Esophagus (tissue), 2 donors: ENCODE measurements around the gene SLC19A1. TPM values are rescaled to one million over a fixed set of nuclear protein-coding genes. Genes with fewer than 3 reads are reported as not detected.

Source experiments
- H3K27ac ChIP-seq, 2 donors: one replicate each; pipeline ENCODE4 v1.5.1; 2013; ENCODE audit warnings: low read depth in 2 of 2, mild to moderate bottlenecking in 2 of 2, inconsistent platforms in 1 of 2, low read length in 1 of 2, moderate library complexity in 1 of 2
- H3K27me3 ChIP-seq, 2 donors: one replicate each; pipeline ENCODE4 v1.6.1; 2013; ENCODE audit warnings: low read length in 2 of 2, control low read depth in 1 of 2, mild to moderate bottlenecking in 1 of 2; ENCODE audit not compliant: insufficient read depth in 2 of 2, control insufficient read depth in 1 of 2
- H3K36me3 ChIP-seq, 2 donors: one replicate each; pipeline ENCODE4 v1.6.1; 2013; ENCODE audit warnings: low read length in 1 of 2; ENCODE audit not compliant: control insufficient read depth in 2 of 2, insufficient read depth in 2 of 2
- H3K4me1 ChIP-seq, 2 donors: one replicate each; pipeline ENCODE4 v1.6.1; 2013; ENCODE audit warnings: low read length in 1 of 2; ENCODE audit not compliant: control insufficient read depth in 2 of 2, insufficient read depth in 2 of 2
- H3K4me3 ChIP-seq, 2 donors: one replicate each; pipeline ENCODE4 v1.5.1; 2013; ENCODE audit warnings: low read length in 2 of 2, mild to moderate bottlenecking in 2 of 2, low read depth in 1 of 2, moderate library complexity in 1 of 2
- H3K9me3 ChIP-seq, 2 donors: one replicate each; pipeline ENCODE4 v1.6.1; 2013; ENCODE audit warnings: mild to moderate bottlenecking in 2 of 2, low read depth in 1 of 2, low read length in 1 of 2, moderate library complexity in 1 of 2; ENCODE audit not compliant: control insufficient read depth in 2 of 2, insufficient read depth in 1 of 2
- WGBS, 2 donors: extraction: QIAGEN DNeasy Blood & Tissue Kit; methylation state at CpG; one replicate each; pipeline ENCODE4 v1.1.7; 2013; 5-methylcytosine and 5-hydroxymethylcytosine counted together
- polyA plus RNA-seq, 2 donors: library from polyadenylated mRNA; stranded (reverse); fragments of 200-250 nt; gene quantifications; one replicate each; pipeline ENCODE4 v1.2.3, GENCODE V29; 2013
- donor health status: healthy with polysubstance abuse.
- donor health status: Bipolar disorder and iron deficiency.

SLC19A1 gene
- polyA plus RNA-seq, 2 donors = 3.1 to 3.5 TPM

DNA sequence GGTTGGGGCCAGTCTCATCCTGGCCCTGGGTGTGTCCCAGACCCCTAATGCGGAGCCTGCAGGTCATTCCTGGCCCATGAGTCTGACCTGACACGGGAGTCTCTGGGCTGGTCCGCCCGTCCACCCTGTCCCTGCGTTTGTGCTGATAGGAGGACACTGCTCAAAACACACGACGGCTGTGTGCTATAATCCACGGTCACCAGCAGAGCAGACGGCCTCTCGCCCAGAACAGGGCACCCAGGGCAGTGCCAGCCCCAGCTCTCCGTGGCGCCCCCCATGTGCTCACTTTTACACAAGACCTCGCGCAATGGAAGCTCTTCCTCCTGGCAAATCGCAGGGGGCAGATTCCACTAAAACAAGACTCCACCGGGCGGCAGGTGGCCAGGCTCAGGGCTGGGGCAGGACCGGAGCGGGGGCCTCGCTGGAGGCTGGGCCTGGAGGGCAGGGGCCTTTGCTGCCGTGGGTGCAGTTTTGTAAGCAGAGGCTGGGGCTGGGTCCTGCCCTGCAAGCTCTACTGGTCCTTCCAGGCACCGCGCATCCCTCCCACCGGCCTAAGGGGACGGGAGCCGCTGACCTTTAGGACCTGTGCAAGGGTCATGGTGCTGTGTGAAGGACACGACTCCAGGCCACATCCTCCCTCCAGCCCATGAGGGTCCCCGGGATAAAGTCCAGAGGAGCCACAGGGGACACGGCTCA, 10.6 kb upstream of the SLC19A1 start:
- Histone ChIP-seq H3K9me3 (peaks cover 0 to 2% of the 10 kb centered on the region in 2 donors), H3K27me3 (no peaks in the 10 kb centered on the region), H3K4me1 (peaks cover 2 to 7% of the 10 kb centered on the region in 2 donors), H3K4me3 (no peak overlapping the region), H3K36me3 (no peaks in the 10 kb centered on the region), H3K27ac (no peak overlapping the region)
- 73 to 84% methylated on average over 29 of the region's 29 CpGs for WGBS, 2 donors

GRCh38 chr21:45551783-45552695, 9.8 kb upstream of the SLC19A1 start:
- no peaks in the 10 kb centered on the region for H3K27me3 ChIP-seq
- WGBS, 2 donors = 89% methylated on average over 35 of the region's 35 CpGs
- peak overlapping the region in 1 of 2 donors; percentile 15 for H3K27ac ChIP-seq
- no peak overlapping the region for H3K4me3 ChIP-seq
- H3K4me1 ChIP-seq = peaks cover 2 to 7% of the 10 kb centered on the region in 2 donors
- H3K36me3 ChIP-seq = no peaks in the 10 kb centered on the region
- H3K9me3 ChIP-seq = peaks cover 0 to 2% of the 10 kb centered on the region in 2 donors

DNA sequence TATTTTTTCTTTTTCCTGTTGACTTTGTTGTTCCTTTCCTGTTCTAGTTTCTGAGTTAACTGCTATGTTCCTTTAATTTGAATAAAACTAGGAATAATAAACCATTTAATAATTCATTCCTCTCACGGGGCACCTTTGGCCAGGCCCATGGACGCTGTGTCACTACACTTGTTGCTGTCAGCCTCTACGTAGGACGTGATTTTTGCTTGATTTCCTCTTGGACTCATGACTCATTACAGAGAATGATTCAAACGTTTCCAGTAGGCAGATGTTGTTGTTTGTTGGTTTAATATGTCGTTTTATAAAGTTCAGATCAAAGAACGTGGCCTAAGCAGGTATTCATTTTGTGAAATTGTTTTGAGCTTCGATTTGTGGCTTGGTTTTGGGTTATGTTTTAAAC, 9.1 kb upstream of the SLC19A1 start:
- Histone ChIP-seq H3K4me3 (no peak overlapping the region), H3K9me3 (peaks cover 0 to 2% of the 10 kb centered on the region in 2 donors), H3K27ac (no peak overlapping the region), H3K4me1 (peaks cover 2 to 7% of the 10 kb centered on the region in 2 donors), H3K36me3 (no peaks in the 10 kb centered on the region), H3K27me3 (no peaks in the 10 kb centered on the region)
- 35 to 43% methylated on average over 8 of the region's 8 CpGs for WGBS, 2 donors

DNA sequence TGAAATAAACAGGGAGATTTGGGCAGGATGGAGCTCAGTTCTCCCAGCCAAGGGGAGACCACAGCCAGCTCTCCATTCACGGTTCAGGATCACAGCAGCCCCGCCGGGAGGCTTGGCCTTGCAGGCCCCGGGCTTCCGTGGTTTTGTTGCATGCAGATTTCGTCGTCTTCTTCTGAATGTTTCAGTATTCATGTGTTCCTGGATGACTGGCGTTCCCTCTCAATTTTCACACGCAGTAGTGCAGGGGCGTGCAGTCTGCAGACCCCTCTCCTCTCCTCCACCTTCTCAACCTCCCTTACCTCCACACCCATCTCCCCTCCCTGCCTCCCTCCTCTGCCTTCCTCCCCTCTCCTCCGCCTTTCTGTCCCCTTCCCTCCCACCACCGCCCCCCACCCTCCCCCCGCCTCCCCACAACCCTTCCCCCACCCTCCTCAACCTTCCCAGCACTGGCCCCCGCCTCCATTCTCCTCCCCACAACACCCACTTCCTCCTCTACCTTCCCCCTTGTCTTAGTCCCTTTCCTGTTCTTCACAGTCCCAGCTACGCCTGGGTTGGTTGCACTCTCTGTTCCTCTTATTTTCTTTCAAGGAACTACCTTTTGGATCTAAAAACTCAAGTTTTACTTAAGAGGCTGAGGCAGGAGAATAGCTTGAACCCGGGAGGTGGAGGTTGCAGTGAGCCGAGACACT, 8.4 kb upstream of the SLC19A1 start:
- 43 to 52% methylated on average over 17 of the region's 17 CpGs for WGBS, 2 donors
- Histone ChIP-seq H3K27me3 (no peaks in the 10 kb centered on the region), H3K4me1 (peaks cover 2 to 5% of the 10 kb centered on the region in 2 donors), H3K9me3 (peaks cover 0 to 2% of the 10 kb centered on the region in 2 donors), H3K27ac (no peak overlapping the region), H3K36me3 (no peaks in the 10 kb centered on the region), H3K4me3 (no peak overlapping the region)

- H3K9me3 ChIP-seq = peaks cover 0 to 2% of the 10 kb centered on the region in 2 donors
- 66 to 72% methylated on average over 12 to 15 of the region's 15 CpGs for WGBS, 2 donors
- H3K27ac ChIP-seq = no peak overlapping the region
- H3K4me3 ChIP-seq = no peak overlapping the region
- peaks cover 2 to 4% of the 10 kb centered on the region in 2 donors for H3K4me1 ChIP-seq
- no peaks in the 10 kb centered on the region for H3K36me3 ChIP-seq
- no peaks in the 10 kb centered on the region for H3K27me3 ChIP-seq
Measured at GRCh38 chr21:45549626-45550463, 7.6 kb upstream of the SLC19A1 start.

DNA sequence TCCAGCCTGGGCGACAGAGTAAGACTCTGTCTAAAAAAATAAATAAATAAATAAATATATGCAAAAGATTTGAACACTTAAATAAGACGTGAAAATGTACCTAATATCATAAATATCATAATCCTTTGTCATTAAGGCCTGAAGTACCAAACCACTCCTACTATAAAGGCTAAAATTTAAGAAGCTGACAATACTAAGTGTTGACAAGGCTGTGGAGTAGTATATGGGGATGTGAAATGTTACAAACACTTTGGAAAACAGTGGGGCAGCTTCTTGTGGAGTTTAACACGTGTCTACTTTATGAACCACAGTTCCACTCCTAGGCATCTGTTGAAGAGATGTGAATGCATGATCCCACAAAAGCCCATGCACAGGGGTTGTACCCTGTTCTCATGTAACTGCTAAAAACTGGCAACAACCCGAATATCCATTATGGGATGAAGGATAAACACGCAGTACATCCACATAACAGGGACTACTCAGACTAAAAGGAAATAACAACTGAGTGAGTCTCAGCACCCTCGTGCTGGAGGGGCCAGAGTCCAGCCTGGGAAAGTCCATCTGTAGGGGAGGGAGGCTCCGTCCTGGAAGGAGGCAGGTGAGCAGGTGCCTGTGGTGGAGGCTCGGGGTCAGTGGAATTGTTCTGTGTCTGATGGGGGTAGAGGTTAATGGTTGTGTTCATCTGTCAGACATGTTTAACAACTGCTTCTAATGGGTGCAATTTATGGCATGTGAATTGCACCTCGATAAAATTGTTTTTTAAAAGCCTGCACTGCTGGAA, 6.7 kb upstream of the SLC19A1 start:
- Histone ChIP-seq H3K4me3 (no peak overlapping the region), H3K27ac (no peak overlapping the region), H3K27me3 (no peaks in the 10 kb centered on the region), H3K9me3 (peaks cover 0 to 2% of the 10 kb centered on the region in 2 donors), H3K36me3 (no peaks in the 10 kb centered on the region), H3K4me1 (peaks cover 2 to 4% of the 10 kb centered on the region in 2 donors)
- WGBS, 2 donors = 70 to 78% methylated on average over 9 of the region's 9 CpGs

- peaks cover 0 to 2% of the 10 kb centered on the region in 2 donors for H3K9me3 ChIP-seq
- no peak overlapping the region for H3K27ac ChIP-seq
- H3K27me3 ChIP-seq = no peaks in the 10 kb centered on the region
- H3K36me3 ChIP-seq = no peaks in the 10 kb centered on the region
- H3K4me1 ChIP-seq = peaks cover 2 to 4% of the 10 kb centered on the region in 2 donors
- WGBS, 2 donors = 79 to 80% methylated on average over 3 of the region's 3 CpGs
- no peak overlapping the region for H3K4me3 ChIP-seq
Measured at GRCh38 chr21:45547545-45547900, 5.3 kb upstream of the SLC19A1 start.

DNA sequence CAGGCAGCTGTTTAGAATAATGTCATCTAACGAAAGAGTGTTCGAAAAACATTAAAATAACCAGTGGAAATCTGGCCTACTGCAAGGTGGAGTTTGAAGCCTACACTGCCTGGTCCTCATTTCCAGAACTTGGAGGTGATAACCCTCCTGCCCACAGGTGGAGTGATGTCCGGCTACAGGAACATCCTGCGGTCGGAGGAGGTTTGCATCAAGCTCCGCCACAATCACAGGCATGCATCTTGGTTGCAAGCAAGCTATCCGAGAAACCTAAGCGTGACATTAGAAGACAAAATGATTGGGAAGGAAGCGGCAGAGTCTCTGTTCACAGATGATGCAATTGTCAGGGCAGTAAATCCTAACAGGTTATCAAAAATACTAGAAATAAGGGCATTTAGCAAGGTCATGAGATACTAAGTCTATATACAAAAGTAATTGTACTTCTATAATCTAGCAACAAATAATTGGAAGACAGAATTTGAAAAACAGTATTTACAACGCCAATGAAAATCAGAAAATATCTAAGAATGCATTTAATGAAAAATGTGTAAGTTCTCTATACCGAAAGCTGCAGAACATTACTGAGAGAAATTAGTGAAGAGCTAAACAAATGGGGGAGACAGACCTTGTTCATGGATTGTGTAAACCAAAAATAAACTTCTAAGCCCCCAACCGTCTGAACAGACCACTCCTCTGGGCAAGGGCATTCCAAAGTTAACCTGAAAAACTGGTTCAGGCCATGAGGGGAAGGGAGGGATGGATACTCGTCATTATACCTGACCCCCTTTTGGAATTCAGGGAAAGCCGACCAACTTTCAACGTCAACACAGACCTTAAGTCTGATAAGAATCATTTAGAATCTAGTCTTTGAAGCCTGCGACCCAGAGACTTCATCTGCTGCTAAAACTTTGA, 4.7 kb upstream of the SLC19A1 start:
- no peak overlapping the region for H3K4me3 ChIP-seq
- peaks cover 2% of the 10 kb centered on the region in 2 donors for H3K4me1 ChIP-seq
- WGBS, 2 donors = 77% methylated on average over 16 of the region's 16 CpGs

More for the DNA sequence above, 4.7 kb upstream of the SLC19A1 start:
- Histone ChIP-seq H3K27me3 (no peaks in the 10 kb centered on the region), H3K9me3 (peaks cover 0 to 2% of the 10 kb centered on the region in 2 donors), H3K36me3 (no peaks in the 10 kb centered on the region), H3K27ac (no peak overlapping the region)
